Central memory CD4-positive, alpha-beta T cell (primary cell): Measurements from ENCODE around the gene CGRRF1.

Experiments
- DNase-seq: peaks from one replicate; pipeline ENCODE4 v3.0.0; 2022
- total RNA-seq, 3 experiments: gene quantifications; one replicate each; lab custom pipeline; 2026; lab: John Stamatoyannopoulos, UW

CGRRF1 gene
- total RNA-seq = 10.0 to 15.8 (median 10.0) reads per million in 3 experiments

DNA sequence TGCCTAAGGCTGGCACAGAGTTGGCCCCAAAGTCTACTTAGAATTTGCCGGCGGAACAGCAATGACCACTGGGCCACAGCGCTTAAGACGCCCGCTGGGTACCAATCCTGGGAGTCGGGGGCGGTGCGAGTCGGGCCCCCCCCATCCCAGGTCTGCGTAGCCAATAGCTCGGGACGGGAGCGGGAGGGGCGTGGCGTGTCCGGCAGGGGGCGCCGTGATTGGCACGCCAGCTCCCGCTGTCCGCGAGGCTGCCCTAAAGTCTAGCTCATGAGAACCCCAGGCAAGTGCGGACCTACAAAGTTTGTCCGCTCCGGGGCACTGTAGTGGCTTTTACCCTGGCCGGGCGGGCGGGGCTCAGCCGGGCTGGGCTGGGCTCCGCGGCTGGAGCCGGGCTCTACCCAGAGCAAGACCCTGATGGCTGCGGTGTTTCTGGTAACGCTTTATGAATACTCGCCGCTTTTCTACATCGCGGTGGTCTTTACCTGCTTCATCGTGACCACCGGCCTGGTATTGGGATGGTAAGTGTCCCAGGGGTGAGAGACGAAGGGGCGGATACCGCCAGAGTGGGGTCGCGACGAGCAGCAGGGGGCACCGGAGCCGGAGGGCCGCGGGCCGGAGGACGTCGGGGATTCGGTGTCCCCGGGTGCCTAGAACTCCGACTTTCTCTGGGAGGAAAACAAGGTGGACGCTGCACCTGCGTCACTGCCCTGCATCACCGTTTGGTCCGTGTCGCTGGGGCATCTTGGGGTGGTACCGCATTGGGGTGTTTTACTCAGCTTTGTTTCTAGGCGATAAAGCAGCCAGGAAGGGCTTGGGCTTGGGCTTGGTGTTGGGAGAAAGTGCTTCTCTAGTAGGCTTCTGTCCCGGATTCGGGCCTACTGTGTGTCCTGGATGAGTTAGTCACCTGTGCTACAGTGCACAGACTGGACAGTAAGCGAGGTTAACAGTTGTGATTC, at the start of gene CGRRF1:
Gene CGRRF1 (plus strand): TSS at position 361 of the 956 bp plus-strand sequence. CDS start 54 bp downstream, at position 415.
- DNase-seq = peak; percentile 93

- DNase-seq = no peak
Measured at GRCh38 chr14:54462048-54462447, 47.7 kb upstream of the CGRRF1 start.

DNA sequence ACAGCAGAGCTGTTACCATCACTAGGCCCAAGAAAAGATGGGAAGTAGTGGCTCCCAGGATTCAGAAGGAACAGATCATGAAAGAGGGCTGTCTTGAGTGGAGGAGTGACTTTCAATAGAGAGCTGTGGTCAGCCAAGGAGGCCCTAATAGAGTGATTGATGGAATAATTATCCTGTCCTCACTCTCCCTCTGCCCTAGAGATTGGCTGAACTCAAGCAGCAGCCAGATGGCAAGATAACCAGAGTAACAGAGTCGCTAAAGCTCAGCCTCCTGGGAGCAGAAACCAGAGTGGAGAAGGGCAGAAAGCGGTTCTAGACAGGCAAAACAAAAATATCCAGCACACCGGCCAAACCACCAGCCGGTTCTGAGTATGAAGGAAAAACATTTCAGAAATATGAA, 44.1 kb upstream of the CGRRF1 start:
- DNase-seq = no peak

DNA sequence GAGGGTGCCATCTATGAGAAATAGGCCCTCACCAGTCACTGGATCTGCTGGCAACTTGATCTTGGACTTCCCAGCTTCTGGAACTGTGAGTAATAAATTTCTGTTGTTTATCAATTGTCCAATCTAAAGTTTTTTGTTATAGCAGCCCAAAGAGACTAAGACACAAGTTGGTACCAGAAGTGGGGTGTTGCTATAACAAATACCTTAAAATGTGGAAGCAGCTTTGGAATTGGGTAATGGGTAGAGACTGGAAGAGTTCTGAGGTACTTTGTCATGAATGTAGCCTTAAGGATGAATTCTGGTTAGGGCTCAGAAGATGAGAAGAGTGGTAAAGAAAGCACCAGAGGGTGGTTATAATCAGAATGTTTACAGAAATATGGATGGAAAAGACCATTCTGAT, 42.4 kb upstream of the CGRRF1 start:
- no peak for DNase-seq

- no peak for DNase-seq
Measured at GRCh38 chr14:54470701-54471100, 39.0 kb upstream of the CGRRF1 start.

GRCh38 chr14:54471641-54472040, 38.1 kb upstream of the CGRRF1 start:
- DNase-seq = no peak

DNA sequence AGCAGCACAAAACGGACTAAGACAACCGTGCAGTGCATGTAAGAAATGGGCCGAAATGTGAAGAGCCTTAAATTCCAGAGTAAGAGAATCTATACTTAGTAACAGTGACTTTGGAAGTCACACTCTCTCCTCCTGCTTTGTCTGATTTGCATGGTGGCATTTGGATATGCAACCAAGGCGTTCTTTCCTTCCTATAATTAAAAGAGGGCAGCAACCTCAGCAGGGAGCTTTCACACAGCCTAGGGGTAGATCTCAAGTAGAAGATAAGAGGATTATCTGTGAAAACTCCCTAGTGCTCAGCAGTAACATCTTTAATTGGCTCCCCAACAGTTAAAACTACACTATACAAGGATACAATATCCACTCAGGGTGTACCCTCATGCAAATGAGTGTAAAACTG, 37.4 kb upstream of the CGRRF1 start:
- DNase-seq = no peak

DNA sequence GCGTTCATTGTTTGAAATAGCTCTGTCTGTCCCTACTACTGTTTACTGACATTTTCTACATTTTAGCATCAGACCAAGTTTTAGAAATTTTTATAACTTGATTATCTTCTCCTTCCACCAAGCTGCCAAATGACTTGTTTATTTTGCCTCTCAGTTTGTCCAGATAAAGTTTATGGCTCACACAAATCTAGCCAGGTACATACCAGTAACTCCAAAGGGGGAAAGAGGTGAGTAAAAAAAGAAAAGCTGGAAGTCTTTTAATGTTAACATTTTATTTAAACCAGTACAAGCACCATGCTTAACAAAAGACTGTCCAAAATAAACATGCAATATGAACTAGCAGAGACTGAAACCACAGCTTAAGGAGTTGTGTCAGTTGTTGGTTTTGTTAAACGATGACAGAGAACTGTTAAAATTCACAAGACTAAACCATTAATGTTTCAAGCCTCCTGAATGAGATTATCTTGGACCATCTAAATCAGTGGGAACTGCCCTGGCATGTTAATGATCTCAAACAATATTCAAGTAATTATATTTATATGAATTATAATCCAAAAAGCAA, 35.4 kb upstream of the CGRRF1 start:
- no peak for DNase-seq

DNA sequence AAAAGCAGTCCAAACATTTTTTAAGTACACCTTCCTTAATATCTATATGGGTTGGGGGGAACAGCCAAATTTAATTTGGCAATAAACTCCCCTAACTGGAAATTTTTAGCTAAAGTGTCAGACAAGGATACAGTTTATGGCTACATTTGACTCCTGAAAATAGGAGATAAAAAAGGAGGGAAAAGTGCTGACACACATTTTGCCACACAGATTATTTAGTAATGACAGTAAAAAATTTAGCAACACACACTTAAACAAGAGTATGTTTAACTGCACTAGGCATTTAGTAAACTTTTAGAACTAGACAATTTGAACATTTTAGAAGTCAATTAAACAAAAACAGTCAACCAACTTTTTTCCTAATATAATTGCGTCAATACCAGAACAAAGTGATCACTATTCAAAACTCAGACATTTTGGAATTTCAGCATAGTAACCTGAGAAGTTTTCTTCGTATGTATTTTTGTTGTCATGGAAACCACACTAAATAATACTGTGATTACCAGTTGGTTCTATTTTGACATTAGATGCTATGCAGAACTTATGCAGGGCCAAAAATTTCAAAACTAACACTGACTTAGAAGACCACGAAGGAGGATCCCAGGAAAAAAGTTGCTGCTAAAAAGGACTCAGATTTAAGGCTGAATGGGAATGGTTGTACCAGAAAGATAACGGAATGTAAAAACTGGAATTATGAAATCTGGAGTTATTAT, 34.4 kb upstream of the CGRRF1 start:
- DNase-seq = no peak

DNA sequence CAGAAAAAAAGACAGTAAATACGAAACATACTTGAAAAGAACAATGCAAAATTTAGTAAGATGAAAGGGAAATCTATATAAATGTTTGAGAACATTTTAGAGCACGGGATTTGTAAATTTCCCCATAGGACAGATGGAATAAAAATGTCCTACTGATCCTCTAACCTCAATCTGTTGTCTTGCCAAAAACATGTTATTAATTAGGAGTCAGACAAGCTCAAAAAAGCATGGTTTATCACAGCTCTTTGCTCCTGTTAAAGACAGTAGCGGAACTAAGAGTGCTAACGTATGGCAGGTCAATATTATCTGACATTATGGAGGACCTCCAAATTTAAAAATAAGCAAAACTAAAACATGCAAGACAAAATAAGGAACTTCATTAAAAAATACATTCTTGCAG, 33.8 kb upstream of the CGRRF1 start:
- no peak for DNase-seq

DNA sequence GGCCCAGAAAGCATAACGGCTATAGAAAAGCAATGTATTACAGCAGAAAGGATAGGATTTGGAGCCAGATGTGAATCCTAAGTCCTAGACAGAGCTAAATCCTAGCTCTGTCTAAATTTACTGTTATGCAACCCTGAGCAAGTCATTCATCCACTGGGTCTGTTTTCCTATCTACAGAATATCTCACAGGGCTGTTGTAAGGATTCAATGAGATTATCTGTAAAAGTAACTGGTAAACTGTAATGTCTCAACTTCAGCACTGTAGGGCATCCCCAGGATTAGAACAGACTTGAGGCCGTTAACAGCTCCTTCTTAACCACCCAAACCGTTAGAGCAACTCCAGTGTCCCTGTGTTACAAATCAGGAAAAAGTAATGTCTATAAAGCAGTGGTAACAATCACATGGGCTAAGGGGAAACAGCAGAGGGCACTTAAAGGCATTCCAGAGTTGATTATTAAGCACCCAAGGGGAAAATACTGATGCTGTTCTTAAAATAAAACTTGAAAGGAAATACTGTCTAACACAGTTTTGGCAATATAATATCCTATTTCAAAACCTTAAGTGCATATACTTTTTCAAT, 31.0 kb upstream of the CGRRF1 start:
- no peak for DNase-seq

GRCh38 chr14:54480830-54481562, 28.7 kb upstream of the CGRRF1 start:
- DNase-seq = no peak

DNA sequence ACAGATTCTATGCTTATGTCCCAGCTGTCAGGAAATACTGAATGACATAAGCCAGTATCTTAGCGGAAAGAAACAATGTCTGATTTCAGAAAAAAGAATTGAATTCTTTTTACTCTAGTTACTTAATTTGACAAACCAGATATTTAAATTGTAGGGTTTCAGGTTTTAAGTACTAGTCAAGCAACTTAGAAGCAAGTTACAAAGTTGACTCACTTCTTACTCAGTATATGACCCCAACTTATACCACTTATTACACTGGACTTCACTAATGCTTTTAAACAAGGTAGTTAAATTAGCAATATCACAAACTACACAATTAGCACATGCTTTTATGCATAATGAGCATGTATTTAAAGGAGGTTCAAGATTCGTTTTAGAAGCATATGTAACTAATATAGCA, 28.0 kb upstream of the CGRRF1 start:
- no peak for DNase-seq

GRCh38 chr14:54483073-54483745, 26.5 kb upstream of the CGRRF1 start:
- DNase-seq = no peak

- no peak for DNase-seq
Measured at GRCh38 chr14:54483846-54484245, 25.9 kb upstream of the CGRRF1 start.

GRCh38 chr14:54486685-54487084, 23.0 kb upstream of the CGRRF1 start:
- no peak for DNase-seq

GRCh38 chr14:54487771-54488170, 21.9 kb upstream of the CGRRF1 start:
- DNase-seq = no peak

DNA sequence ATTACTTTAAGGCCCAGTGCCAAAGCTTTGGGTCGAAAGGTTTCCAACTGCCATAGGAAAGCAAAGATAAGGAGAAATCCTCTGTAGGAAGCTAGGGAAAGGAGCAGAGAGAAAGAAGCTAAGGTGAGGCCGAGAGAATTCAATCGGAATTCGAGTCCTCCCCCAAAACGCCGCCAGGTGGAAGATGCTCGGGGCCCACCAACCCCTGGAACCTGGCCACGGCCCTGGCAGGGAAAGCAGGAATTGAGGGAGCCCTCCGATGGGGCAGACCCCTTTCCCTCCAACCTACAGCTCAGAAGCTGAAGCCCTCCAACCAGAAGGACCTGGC, 21.4 kb upstream of the CGRRF1 start:
- DNase-seq = no peak

DNA sequence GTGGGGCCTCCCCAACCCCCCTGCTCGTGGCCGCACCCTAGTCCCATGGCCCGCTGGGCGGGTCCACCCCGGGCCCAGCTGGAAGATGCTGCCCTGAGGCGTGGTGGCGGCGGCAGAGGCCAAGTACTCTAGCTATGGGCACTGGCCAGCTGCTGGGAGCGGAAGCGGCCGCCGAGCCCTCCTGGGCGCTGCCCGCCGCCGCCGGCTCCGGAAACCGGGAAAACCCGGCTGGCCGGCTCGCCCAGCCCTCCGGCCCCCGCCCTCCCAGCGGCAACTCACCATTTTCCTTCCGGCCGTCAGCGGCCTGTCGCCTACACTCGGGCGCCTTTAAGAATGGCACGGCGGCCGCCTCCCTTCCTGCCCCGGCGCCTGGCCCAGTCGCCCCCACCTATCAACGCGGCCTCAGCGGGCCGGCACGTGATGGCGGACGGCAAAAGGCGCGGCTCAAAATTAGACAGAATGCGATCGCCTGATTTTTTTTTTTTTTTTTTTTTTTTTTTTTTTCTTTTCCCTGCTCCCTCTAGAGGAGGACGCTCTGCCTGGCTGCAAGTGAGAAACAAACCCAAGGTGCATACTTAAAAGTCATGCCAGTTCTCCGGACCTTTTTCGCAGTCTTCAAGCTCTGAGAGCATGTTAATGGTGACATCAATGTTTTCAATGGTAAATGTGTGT, 20.9 kb upstream of the CGRRF1 start, which contains the start of gene GMFB:
Gene GMFB (minus strand): TSS at position 335 of the 672 bp plus-strand sequence. CDS start 53 bp downstream, at position 282.
- peak; percentile 85 for DNase-seq

DNA sequence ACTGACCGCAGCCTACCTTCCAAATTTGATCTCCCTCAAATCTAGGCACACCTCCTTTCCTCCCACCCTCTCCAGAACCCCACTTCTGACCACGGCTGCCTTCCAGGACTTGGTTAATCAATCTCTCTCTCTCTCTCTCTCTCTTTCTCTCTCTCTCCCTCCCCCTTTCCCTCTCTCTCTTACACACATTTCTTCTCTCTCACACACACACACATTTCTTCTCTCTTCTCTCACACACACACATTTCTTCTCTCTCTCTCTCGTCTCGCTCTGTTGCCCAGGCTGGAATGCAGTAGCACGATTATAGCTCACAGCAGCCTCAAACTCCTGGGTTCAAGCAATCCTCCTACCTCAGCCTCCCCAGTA, 20.4 kb upstream of the CGRRF1 start:
- DNase-seq = no peak

DNA sequence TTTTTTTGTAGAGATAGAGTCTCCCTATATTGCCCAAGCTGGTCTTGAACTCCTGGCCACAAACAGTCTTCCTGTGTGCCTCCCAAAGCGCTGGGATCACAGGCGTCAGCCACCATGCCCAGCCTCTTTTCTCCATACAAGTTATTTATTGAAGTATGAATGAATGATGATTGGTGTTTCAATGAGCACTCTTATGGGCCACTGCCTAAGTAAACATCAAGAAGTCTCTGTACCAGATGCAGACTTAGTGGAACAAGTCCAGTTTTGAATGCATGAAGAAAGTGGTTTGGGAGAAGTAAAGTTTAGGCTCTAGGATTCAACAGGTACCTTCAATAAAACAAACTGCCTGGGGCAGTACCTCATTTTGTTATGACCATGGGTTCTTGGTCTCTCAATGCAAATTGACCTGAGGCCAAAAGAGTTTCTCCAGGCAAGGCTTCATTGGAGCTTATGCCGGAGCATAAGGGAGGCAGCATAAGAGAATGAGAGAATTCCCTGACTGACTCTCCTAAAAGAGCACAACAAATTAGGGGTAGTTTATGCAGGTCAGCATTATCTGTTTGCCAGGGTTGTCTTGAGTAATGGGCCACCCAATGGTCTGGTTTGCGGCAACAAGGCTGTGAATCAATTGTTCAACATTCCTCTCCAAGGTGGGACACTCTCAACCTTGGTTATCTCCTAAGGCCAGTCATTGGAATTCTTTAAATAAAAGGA, 19.8 kb upstream of the CGRRF1 start:
- DNase-seq = no peak
